ENCODE data around the gene MYLK.

The MYLK gene

GRCh38 chr3:123843668-123844067, 40.5 kb downstream of the MYLK start:
- no peak overlapping the region for H3K4me3 ChIP-seq (ENCODE audit: low read depth in 1 of 2, low read length in 1 of 2)
- no peaks in the 10 kb centered on the region for H3K4me1 ChIP-seq (ENCODE audit: control insufficient read depth in 1 of 2, insufficient read depth in 1 of 2, low read depth in 1 of 2, low read length in 1 of 2)
- TF ChIP-seq CTCF (IDR thresholded peaks at IDR 0.05), result no peak
- H3K27ac ChIP-seq, result no peak overlapping the region
- H3K36me3 ChIP-seq, result no peaks in the 10 kb centered on the region
- H3K27me3 ChIP-seq, result no peaks in the 10 kb centered on the region
- no peaks in the 10 kb centered on the region for H3K9me3 ChIP-seq

- Histone ChIP-seq H3K27me3 (no peaks in the 10 kb centered on the region), H3K9me3 (no peaks in the 10 kb centered on the region), H3K4me1 (ENCODE audit: control insufficient read depth in 1 of 2, insufficient read depth in 1 of 2, low read depth in 1 of 2, low read length in 1 of 2) (no peaks in the 10 kb centered on the region), H3K4me3 (ENCODE audit: low read depth in 1 of 2, low read length in 1 of 2) (no peak overlapping the region), H3K36me3 (no peaks in the 10 kb centered on the region), H3K27ac (no peak overlapping the region)
- TF ChIP-seq CTCF (IDR thresholded peaks at IDR 0.05), result no peak
Observed at GRCh38 chr3:123842711-123843110, 41.4 kb downstream of the MYLK start.

- H3K4me1 ChIP-seq (ENCODE audit: control insufficient read depth in 1 of 2, insufficient read depth in 1 of 2, low read depth in 1 of 2, low read length in 1 of 2), result no peaks in the 10 kb centered on the region
- H3K4me3 ChIP-seq (ENCODE audit: low read depth in 1 of 2, low read length in 1 of 2), result no peak overlapping the region
- H3K27me3 ChIP-seq, result no peaks in the 10 kb centered on the region
- TF ChIP-seq CTCF (IDR thresholded peaks at IDR 0.05), result no peak
- H3K27ac ChIP-seq, result no peak overlapping the region
- no peaks in the 10 kb centered on the region for H3K9me3 ChIP-seq
- H3K36me3 ChIP-seq, result no peaks in the 10 kb centered on the region
Observed at GRCh38 chr3:123841476-123842238, 42.5 kb downstream of the MYLK start.

GRCh38 chr3:123840961-123841360, 43.2 kb downstream of the MYLK start:
- no peak overlapping the region for H3K27ac ChIP-seq
- H3K9me3 ChIP-seq, result no peaks in the 10 kb centered on the region
- no peaks in the 10 kb centered on the region for H3K27me3 ChIP-seq
- no peak for TF ChIP-seq CTCF (IDR thresholded peaks at IDR 0.05)
- no peak overlapping the region for H3K4me3 ChIP-seq (ENCODE audit: low read depth in 1 of 2, low read length in 1 of 2)
- H3K4me1 ChIP-seq (ENCODE audit: control insufficient read depth in 1 of 2, insufficient read depth in 1 of 2, low read depth in 1 of 2, low read length in 1 of 2), result no peaks in the 10 kb centered on the region
- H3K36me3 ChIP-seq, result no peaks in the 10 kb centered on the region

GRCh38 chr3:123837858-123838257, 46.3 kb downstream of the MYLK start:
- TF ChIP-seq CTCF (IDR thresholded peaks at IDR 0.05), result no peak
- no peaks in the 10 kb centered on the region for H3K4me1 ChIP-seq (ENCODE audit: control insufficient read depth in 1 of 2, insufficient read depth in 1 of 2, low read depth in 1 of 2, low read length in 1 of 2)
- H3K4me3 ChIP-seq (ENCODE audit: low read depth in 1 of 2, low read length in 1 of 2), result no peak overlapping the region
- H3K9me3 ChIP-seq, result no peaks in the 10 kb centered on the region
- H3K27ac ChIP-seq, result no peak overlapping the region
- H3K36me3 ChIP-seq, result no peaks in the 10 kb centered on the region
- H3K27me3 ChIP-seq, result no peaks in the 10 kb centered on the region
